Natural killer cell treated with Interleukin-12 subunit alpha and Interleukin-12 subunit beta and Interleukin-15 and Interleukin-18, amount 100 ng/mL, for 72 hours (primary cell): Measurements from ENCODE around the gene REC114. TPM values are rescaled to one million over a fixed set of nuclear protein-coding genes. Genes with fewer than 3 reads are reported as not detected.
"Not testable (repeated sequence)": the region's sequence is repeated elsewhere in the genome, so short reads cannot be mapped to it uniquely, and the experiment has no call there.

ENCODE experiments used
- ATAC-seq, 2 donors: fragments of 150-1000 bp; cut with Tn5 transposase in 1 of 2; sonication (Bioruptor Pico), chemical (Tn5 transposase) in 1 of 2; 2 replicates each; pipeline ENCODE4 v1.10.0; 2021
- DNase-seq: peaks from one replicate; pipeline ENCODE4 v3.0.0; 2022; ENCODE audit warnings: low spot score
- H3K27ac Mint-ChIP-seq, 2 donors: 1 replicate in 1 of 2; 2 replicates in 1 of 2; pipeline ENCODE4 v1.8.0; 2022; ENCODE audit warnings: mixed read lengths in 2 of 2, mild to moderate bottlenecking in 1 of 2, moderate library complexity in 1 of 2
- H3K27me3 Mint-ChIP-seq, 2 donors: 1 replicate in 1 of 2; 2 replicates in 1 of 2; pipeline ENCODE4 v1.8.0; 2022; ENCODE audit warnings: mixed read lengths in 2 of 2
- H3K36me3 Mint-ChIP-seq: one replicate; pipeline ENCODE4 v1.8.0; 2022; ENCODE audit warnings: mixed read lengths
- H3K4me1 Mint-ChIP-seq, 2 donors: 1 replicate in 1 of 2; 2 replicates in 1 of 2; pipeline ENCODE4 v1.8.0; 2022; ENCODE audit warnings: low read depth in 2 of 2, mixed read lengths in 2 of 2, mild to moderate bottlenecking in 1 of 2
- H3K4me3 Mint-ChIP-seq: one replicate; pipeline ENCODE4 v1.8.0; 2022; ENCODE audit warnings: mixed read lengths
- H3K9me3 Mint-ChIP-seq: 2 replicates; pipeline ENCODE4 v1.8.0; 2022; ENCODE audit warnings: mixed read lengths
- total RNA-seq, 2 donors: library from RNA; stranded (reverse); gene quantifications; one replicate each; pipeline ENCODE4 v1.2.3, GENCODE V29; 2022

Gene REC114
- total RNA-seq, 2 donors from 2014 or later = not detected

GRCh38 chr15:73474785-73475184, 31.8 kb downstream of the REC114 start:
- no peak for ATAC-seq

DNA sequence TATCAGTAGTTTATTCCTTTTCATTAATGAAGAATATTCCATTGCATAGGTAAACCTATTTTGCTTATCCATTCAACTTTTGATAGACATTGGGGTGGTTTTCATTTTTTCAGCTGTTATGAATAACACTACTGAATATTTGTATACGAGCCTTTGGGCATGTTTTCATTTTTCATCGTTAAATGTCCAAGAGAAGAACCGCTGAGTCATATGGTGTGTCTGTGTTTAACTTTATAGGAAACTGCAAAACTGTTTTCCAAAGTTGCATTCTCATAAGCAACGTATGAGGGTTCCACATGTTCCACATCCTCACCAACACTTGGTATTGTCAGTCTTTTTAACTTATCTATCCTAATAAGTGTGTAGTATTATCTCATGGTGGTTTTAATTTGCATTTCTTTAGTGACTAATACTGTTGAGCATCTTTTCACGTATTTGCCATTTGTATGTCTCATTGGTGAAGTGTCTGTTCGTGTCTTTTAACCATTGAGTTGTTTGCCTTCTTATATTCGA, 33.8 kb downstream of the REC114 start:
- H3K9me3 Mint-ChIP-seq = no peaks in the 10 kb centered on the region
- ATAC-seq (no peak), DNase-seq (no peak)
- H3K27me3 Mint-ChIP-seq = peaks cover 13 to 20% of the 10 kb centered on the region in 2 donors
- no peak overlapping the region for H3K27ac Mint-ChIP-seq
- H3K4me3 Mint-ChIP-seq = no peak overlapping the region
- H3K4me1 Mint-ChIP-seq = no peaks in the 10 kb centered on the region
- no peaks in the 10 kb centered on the region for H3K36me3 Mint-ChIP-seq

More at GRCh38 chr15:73474785-73475184, 31.8 kb downstream of the REC114 start:
- Mint-ChIP-seq H3K27ac (no peak overlapping the region), H3K27me3 (peaks cover 30 to 32% of the 10 kb centered on the region in 2 donors), H3K36me3 (no peaks in the 10 kb centered on the region), H3K4me3 (no peak overlapping the region), H3K4me1 (no peaks in the 10 kb centered on the region), H3K9me3 (no peaks in the 10 kb centered on the region)
- no peak for DNase-seq

- no peak overlapping the region for H3K4me3 Mint-ChIP-seq
- H3K27ac Mint-ChIP-seq = no peak overlapping the region
- H3K9me3 Mint-ChIP-seq = no peaks in the 10 kb centered on the region
- ATAC-seq (no peak), DNase-seq (no peak)
- no peaks in the 10 kb centered on the region for H3K36me3 Mint-ChIP-seq
- H3K4me1 Mint-ChIP-seq = no peaks in the 10 kb centered on the region
- peaks cover 6 to 15% of the 10 kb centered on the region in 2 donors for H3K27me3 Mint-ChIP-seq
Observed at GRCh38 chr15:73480050-73480449, 37.1 kb downstream of the REC114 start.

- Mint-ChIP-seq H3K4me1 (no peaks in the 10 kb centered on the region), H3K9me3 (no peaks in the 10 kb centered on the region), H3K4me3 (no peak overlapping the region), H3K27me3 (peaks cover 6 to 14% of the 10 kb centered on the region in 2 donors), H3K27ac (no peak overlapping the region), H3K36me3 (no peaks in the 10 kb centered on the region)
- ATAC-seq = no peak
- DNase-seq = no peak
Observed at GRCh38 chr15:73482166-73482565, 39.2 kb downstream of the REC114 start.

GRCh38 chr15:73483053-73483452, 40.1 kb downstream of the REC114 start:
- Mint-ChIP-seq H3K4me1 (no peaks in the 10 kb centered on the region), H3K9me3 (no peaks in the 10 kb centered on the region), H3K27ac (no peak overlapping the region), H3K27me3 (peaks cover 6 to 14% of the 10 kb centered on the region in 2 donors), H3K36me3 (no peaks in the 10 kb centered on the region), H3K4me3 (no peak overlapping the region)
- no peak for DNase-seq
- ATAC-seq = no peak

DNA sequence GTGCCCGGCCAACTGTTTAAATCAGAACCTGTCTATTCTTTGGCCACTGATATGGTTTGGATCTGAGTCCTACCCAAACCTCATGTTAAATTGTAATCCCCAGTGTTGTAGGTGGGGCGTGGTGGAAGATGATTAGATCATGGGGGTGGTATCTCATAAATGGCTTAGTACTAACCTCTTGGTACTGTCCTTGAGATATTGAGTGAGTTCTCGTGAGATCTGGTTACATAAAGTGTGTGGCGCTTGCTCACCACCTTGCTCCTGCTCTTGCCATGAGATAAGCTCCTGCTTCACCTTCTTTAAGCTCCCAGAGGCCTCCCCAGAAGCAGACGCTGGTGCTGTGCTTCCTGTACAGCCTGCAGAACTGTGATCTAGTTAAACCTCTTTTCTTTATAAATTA, 42.4 kb downstream of the REC114 start:
- H3K27ac Mint-ChIP-seq = no peak overlapping the region
- H3K4me1 Mint-ChIP-seq = no peaks in the 10 kb centered on the region
- H3K27me3 Mint-ChIP-seq = peaks cover 0 to 8% of the 10 kb centered on the region in 2 donors
- DNase-seq (no peak), ATAC-seq (no peak)
- no peaks in the 10 kb centered on the region for H3K36me3 Mint-ChIP-seq
- no peak overlapping the region for H3K4me3 Mint-ChIP-seq
- no peaks in the 10 kb centered on the region for H3K9me3 Mint-ChIP-seq

DNA sequence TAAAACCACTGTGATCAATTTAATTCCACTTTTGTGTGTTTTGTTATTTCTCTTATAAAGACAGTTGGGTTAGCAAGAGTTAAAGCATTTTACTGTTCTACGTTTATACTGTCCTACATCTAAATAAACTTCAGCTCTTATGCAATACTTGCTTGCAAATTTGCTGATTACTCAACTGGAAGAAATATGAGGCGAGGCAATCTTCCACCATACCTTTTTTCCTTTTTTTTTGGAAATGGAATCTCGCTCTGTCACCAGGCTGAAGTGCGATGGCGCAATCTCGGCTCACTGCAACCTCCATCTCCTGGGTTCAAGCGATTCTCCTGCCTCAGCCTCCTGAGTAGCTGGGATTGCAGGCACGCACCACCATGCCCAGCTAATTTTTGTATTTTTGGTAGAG, 42.9 kb downstream of the REC114 start:
- not testable (repeated sequence) for H3K27ac Mint-ChIP-seq, H3K9me3 Mint-ChIP-seq, H3K36me3 Mint-ChIP-seq, H3K4me1 Mint-ChIP-seq, DNase-seq, ATAC-seq, H3K4me3 Mint-ChIP-seq
- peaks cover 0 to 10% of the 10 kb centered on the region in 2 donors for H3K27me3 Mint-ChIP-seq

DNA sequence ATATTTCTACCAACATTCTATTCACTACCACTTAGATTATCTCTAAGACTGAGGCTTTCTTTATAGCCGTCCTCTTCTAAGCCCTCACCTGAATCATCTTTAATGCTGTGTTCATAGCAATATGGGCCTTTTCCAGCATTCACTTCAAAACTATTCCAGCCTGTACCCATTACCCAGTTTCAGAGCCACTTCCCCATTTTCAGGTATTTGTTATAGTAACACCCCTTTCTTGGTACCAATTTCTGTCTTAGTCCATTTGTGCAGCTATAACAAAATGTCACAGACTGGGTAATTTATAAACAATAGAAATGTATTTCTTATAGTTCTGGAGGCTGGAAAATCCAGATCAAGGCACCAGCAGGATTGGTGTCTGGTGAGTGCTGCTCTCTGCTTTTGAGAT, 45.7 kb downstream of the REC114 start:
- ATAC-seq = no peak
- no peak overlapping the region for H3K27ac Mint-ChIP-seq
- no peaks in the 10 kb centered on the region for H3K9me3 Mint-ChIP-seq
- no peaks in the 10 kb centered on the region for H3K4me1 Mint-ChIP-seq
- H3K36me3 Mint-ChIP-seq = no peaks in the 10 kb centered on the region
- H3K27me3 Mint-ChIP-seq = peaks cover 7 to 20% of the 10 kb centered on the region in 2 donors
- no peak for DNase-seq
- no peak overlapping the region for H3K4me3 Mint-ChIP-seq

- no peaks in the 10 kb centered on the region for H3K4me1 Mint-ChIP-seq
- DNase-seq (no peak), ATAC-seq (no peak)
- H3K4me3 Mint-ChIP-seq = no peak overlapping the region
- no peaks in the 10 kb centered on the region for H3K9me3 Mint-ChIP-seq
- H3K27me3 Mint-ChIP-seq = peaks cover 12 to 25% of the 10 kb centered on the region in 2 donors
- no peaks in the 10 kb centered on the region for H3K36me3 Mint-ChIP-seq
- no peak overlapping the region for H3K27ac Mint-ChIP-seq
Observed at GRCh38 chr15:73493922-73494321, 51.0 kb downstream of the REC114 start.

GRCh38 chr15:73495181-73495580, 52.2 kb downstream of the REC114 start:
- Mint-ChIP-seq H3K27me3 (peaks cover 15 to 32% of the 10 kb centered on the region in 2 donors), H3K9me3 (no peaks in the 10 kb centered on the region), H3K4me1 (no peaks in the 10 kb centered on the region), H3K36me3 (no peaks in the 10 kb centered on the region), H3K27ac (no peak overlapping the region), H3K4me3 (no peak overlapping the region)
- ATAC-seq (no peak), DNase-seq (no peak)

GRCh38 chr15:73500696-73501095, 57.7 kb downstream of the REC114 start:
- Mint-ChIP-seq H3K36me3 (no peaks in the 10 kb centered on the region), H3K27ac (no peak overlapping the region), H3K4me3 (no peak overlapping the region), H3K27me3 (peaks cover 24 to 28% of the 10 kb centered on the region in 2 donors), H3K9me3 (no peaks in the 10 kb centered on the region), H3K4me1 (no peaks in the 10 kb centered on the region)
- no peak for DNase-seq
- no peak for ATAC-seq

- Mint-ChIP-seq H3K36me3 (no peaks in the 10 kb centered on the region), H3K27me3 (peaks cover 21 to 28% of the 10 kb centered on the region in 2 donors), H3K9me3 (no peaks in the 10 kb centered on the region), H3K4me3 (no peak overlapping the region), H3K27ac (no peak overlapping the region), H3K4me1 (no peaks in the 10 kb centered on the region)
- no peak for ATAC-seq
- DNase-seq = no peak
Observed at GRCh38 chr15:73504885-73505284, 61.9 kb downstream of the REC114 start.

- DNase-seq (no peak), ATAC-seq (no peak)
- Mint-ChIP-seq H3K9me3 (no peaks in the 10 kb centered on the region), H3K27me3 (no peaks in the 10 kb centered on the region), H3K27ac (no peak overlapping the region), H3K4me3 (no peak overlapping the region), H3K4me1 (peaks cover 8 to 20% of the 10 kb centered on the region in 2 donors), H3K36me3 (no peaks in the 10 kb centered on the region)
Observed at GRCh38 chr15:73515527-73515926, 72.6 kb downstream of the REC114 start.

DNA sequence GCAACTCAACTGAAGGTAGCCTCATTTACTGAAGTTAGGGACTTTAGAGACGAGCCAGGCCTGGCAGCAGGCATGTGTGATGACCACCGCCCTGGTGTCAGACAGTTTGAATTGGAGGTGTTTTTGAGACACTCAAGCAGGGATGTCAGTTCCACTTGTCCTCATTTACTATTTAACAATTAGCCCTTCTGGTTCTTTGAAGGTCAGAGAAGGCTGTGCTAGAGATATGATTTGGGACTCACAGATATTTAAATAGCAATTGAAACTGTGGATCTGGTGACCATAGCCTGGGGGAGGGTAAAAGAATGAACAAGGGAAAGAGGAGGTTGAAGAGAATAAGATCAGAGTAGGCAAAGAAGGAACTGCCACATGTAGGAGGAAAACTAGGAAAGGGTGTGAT, 74.6 kb downstream of the REC114 start:
- Mint-ChIP-seq H3K4me1 (peaks cover 8 to 28% of the 10 kb centered on the region in 2 donors), H3K9me3 (no peaks in the 10 kb centered on the region), H3K27ac (no peak overlapping the region), H3K27me3 (no peaks in the 10 kb centered on the region), H3K4me3 (peak overlapping the region; percentile 7), H3K36me3 (no peaks in the 10 kb centered on the region)
- ATAC-seq (no peak), DNase-seq (no peak)
